HG03025 (cell line): Measurements from ENCODE around the gene ZNF414.
"Not testable (repeated sequence)": the region's sequence is repeated elsewhere in the genome, so short reads cannot be mapped to it uniquely, and the experiment has no call there.

Experiments
- ATAC-seq: cut with Tn5 transposase; IDR thresholded peaks from one replicate; pipeline ENCODE4 v1.9.1; 2021; ENCODE audit warnings: mild to moderate bottlenecking, moderate library complexity; ENCODE audit not compliant: unreplicated experiment, low FRiP score

The ZNF414 gene

GRCh38 chr19:8518536-8518935, 4.6 kb upstream of the ZNF414 start:
- ATAC-seq, result no peak

- no peak for ATAC-seq
Measured at GRCh38 chr19:8517551-8518442, 3.8 kb upstream of the ZNF414 start.

- no peak for ATAC-seq
Measured at GRCh38 chr19:8515317-8515716, 1.4 kb upstream of the ZNF414 start.

- ATAC-seq, result not testable (repeated sequence)
Measured at GRCh38 chr19:8514505-8515009, 590 bp upstream of the ZNF414 start.

- ATAC-seq, result no peak
Measured at GRCh38 chr19:8513036-8513686, 806 bp downstream of the ZNF414 start.

GRCh38 chr19:8512115-8512967, 1.6 kb downstream of the ZNF414 start:
- ATAC-seq, result no peak

- no peak for ATAC-seq
Measured at GRCh38 chr19:8511573-8512101, 2.3 kb downstream of the ZNF414 start.

GRCh38 chr19:8510589-8511115, 3.3 kb downstream of the ZNF414 start:
- no peak for ATAC-seq

- no peak for ATAC-seq
Measured at GRCh38 chr19:8506402-8506957, 7.5 kb downstream of the ZNF414 start.

- no peak for ATAC-seq
Measured at GRCh38 chr19:8505680-8506401, 8.1 kb downstream of the ZNF414 start.

- no peak for ATAC-seq
Measured at GRCh38 chr19:8504919-8505318, 9.0 kb downstream of the ZNF414 start.

- no peak for ATAC-seq
Measured at GRCh38 chr19:8504171-8504570, 9.8 kb downstream of the ZNF414 start.

- ATAC-seq, result no peak
Measured at GRCh38 chr19:8503510-8503909, 10.5 kb downstream of the ZNF414 start.

- ATAC-seq, result no peak
Measured at GRCh38 chr19:8501981-8502380, 12.0 kb downstream of the ZNF414 start.

GRCh38 chr19:8501516-8501915, 12.5 kb downstream of the ZNF414 start:
- ATAC-seq, result no peak

GRCh38 chr19:8500158-8500557, 13.8 kb downstream of the ZNF414 start:
- no peak for ATAC-seq

- no peak for ATAC-seq
Measured at GRCh38 chr19:8499048-8499833, 14.7 kb downstream of the ZNF414 start.

- no peak for ATAC-seq
Measured at GRCh38 chr19:8498295-8498694, 15.7 kb downstream of the ZNF414 start.

GRCh38 chr19:8494158-8494557, 19.8 kb downstream of the ZNF414 start:
- no peak for ATAC-seq
